Right lobe of liver (tissue), 6 donors: Measurements from ENCODE around the gene PPA1. TPM values are rescaled to one million over a fixed set of nuclear protein-coding genes. Genes with fewer than 3 reads are reported as not detected.
"Not testable (repeated sequence)": the region's sequence is repeated elsewhere in the genome, so short reads cannot be mapped to it uniquely, and the experiment has no call there.

Experiments used
- ATAC-seq, 4 donors: fragments of 200-7000 bp; cut with Tn5 transposase; one replicate each; pipeline ENCODE4 v1.9.1; 2020; ENCODE audit warnings: mild to moderate bottlenecking in 4 of 4, moderate library complexity in 4 of 4
- DNase-seq, 3 donors: peaks; one replicate each; pipeline ENCODE4 v3.0.0-alpha.2; 2020
- H3K27ac ChIP-seq, 3 donors: fragments of 200-600 bp; one replicate each; pipeline ENCODE4 v1.8.0; 2022
- H3K27me3 ChIP-seq, 2 donors: fragments of 200-600 bp; one replicate each; pipeline ENCODE4 v1.8.0; 2022
- H3K36me3 ChIP-seq, 4 donors: fragments of 200-600 bp; sonication (generic) in 1 of 4; one replicate each; pipeline versions ENCODE4 v1.5.1 to v1.8.0; 2017 to 2022; ENCODE audit warnings: control low read depth in 1 of 4
- H3K4me1 ChIP-seq, 4 donors: fragments of 200-600 bp; sonication (generic) in 1 of 4; one replicate each; pipeline versions ENCODE4 v1.5.1 to v1.8.0; 2017 to 2022; ENCODE audit warnings: control low read depth in 1 of 4
- H3K4me3 ChIP-seq, 3 donors: fragments of 200-600 bp; one replicate each; pipeline ENCODE4 v1.8.0; 2022
- H3K9me3 ChIP-seq, 4 donors: fragments of 200-600 bp; sonication (generic) in 1 of 4; one replicate each; pipeline versions ENCODE4 v1.5.1 to v1.8.0; 2017 to 2022; ENCODE audit warnings: control low read depth in 1 of 4
- POLR2A ChIP-seq: fragments of 450-650 bp; IDR thresholded peaks from one replicate; pipeline ENCODE4 v1.6.1; 2017; ENCODE audit warnings: antibody characterized with exemption, mild to moderate bottlenecking
- WGBS: methylation state at CpG from one replicate; pipeline ENCODE4 v1.1.6; 2018; ENCODE audit warnings: low coverage, low lambda C conversion rate; ENCODE audit not compliant: insufficient coverage; ENCODE audit errors: missing lambda C conversion rate; 5-methylcytosine and 5-hydroxymethylcytosine counted together
- intact Hi-C, 2 donors: fragments of 100-400 bp; cut with DNase I; formaldehyde crosslinking; loops; one replicate each; pipeline versions ENCODE4 v1.11.2 to v1.14.1; 2022
- total RNA-seq, 6 experiments: library from RNA; depleted of rRNA in 2 of 6; stranded (reverse); fragments of >200 nt in 2 of 6; fragmentation: NEBNext Ultra II Directional in 3 of 6; extraction: Animal tissue kit (Norgen Biotek cat#: 25700) in 3 of 6; gene quantifications; one replicate each; pipeline versions ENCODE4 v1.1.0 to v1.2.4, GENCODE V29; 2016 to 2023
- TF ChIP-seq, protein P1 (sequence below), 4 donors: fragments of 200-600 bp in 3 of 4; fragments of 450-650 bp in 1 of 4; IDR thresholded peaks; one replicate each; pipeline versions ENCODE4 v1.5.1 to v1.8.0; 2016 to 2022; ENCODE audit warnings: antibody characterized with exemption in 4 of 4, mild to moderate bottlenecking in 2 of 4
- donor health status: DM: no; HTN: yes; CAD: no.
- donor health status: DM: no; HTN: no; CAD: no.
- donor health status: DM: no; HTN: no; CAD: no.
- donor health status: DM: no; HTN: yes; CAD: no.
- donor health status: DM: no; HTN: yes; CAD: no.

Gene PPA1
- total RNA-seq, 6 experiments from 2014 or later = 64.8 to 133 (median 95.7) TPM

DNA sequence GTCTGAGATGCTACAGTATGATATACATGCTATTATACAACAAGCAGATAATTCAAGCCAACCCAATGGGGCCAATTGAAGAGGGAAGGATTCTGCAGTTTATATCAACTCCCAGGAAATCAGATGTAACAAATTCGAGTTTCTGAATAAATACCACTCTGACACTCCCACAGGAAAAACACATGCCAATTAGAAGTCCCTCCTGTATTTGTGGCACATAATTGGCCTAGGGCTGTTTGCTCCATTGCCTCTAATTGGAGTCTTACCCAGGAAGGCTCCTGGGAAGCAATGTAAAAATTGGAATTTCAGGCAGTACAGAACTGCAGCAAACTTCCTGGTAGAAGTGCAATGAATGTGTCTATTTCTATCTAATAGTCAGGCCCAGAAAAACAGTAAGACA lies 4.7 kb downstream of the PPA1 start:
- H3K4me3 ChIP-seq = no peak overlapping the region
- no peak for DNase-seq
- peaks cover 0 to 14% (median 3%) of the 10 kb centered on the region in 4 donors for H3K4me1 ChIP-seq
- H3K27ac ChIP-seq = no peak overlapping the region
- intact Hi-C loops = no loop called here
- TF ChIP-seq, protein P1, sequence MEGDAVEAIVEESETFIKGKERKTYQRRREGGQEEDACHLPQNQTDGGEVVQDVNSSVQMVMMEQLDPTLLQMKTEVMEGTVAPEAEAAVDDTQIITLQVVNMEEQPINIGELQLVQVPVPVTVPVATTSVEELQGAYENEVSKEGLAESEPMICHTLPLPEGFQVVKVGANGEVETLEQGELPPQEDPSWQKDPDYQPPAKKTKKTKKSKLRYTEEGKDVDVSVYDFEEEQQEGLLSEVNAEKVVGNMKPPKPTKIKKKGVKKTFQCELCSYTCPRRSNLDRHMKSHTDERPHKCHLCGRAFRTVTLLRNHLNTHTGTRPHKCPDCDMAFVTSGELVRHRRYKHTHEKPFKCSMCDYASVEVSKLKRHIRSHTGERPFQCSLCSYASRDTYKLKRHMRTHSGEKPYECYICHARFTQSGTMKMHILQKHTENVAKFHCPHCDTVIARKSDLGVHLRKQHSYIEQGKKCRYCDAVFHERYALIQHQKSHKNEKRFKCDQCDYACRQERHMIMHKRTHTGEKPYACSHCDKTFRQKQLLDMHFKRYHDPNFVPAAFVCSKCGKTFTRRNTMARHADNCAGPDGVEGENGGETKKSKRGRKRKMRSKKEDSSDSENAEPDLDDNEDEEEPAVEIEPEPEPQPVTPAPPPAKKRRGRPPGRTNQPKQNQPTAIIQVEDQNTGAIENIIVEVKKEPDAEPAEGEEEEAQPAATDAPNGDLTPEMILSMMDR (IDR thresholded peaks at IDR 0.05) = no peak
- no peak for TF ChIP-seq POLR2A
- H3K9me3 ChIP-seq = no peaks in the 10 kb centered on the region
- H3K27me3 ChIP-seq = no peaks in the 10 kb centered on the region
- ATAC-seq = no peak
- WGBS = 70% methylated on average over 1 of the region's 1 CpG
- peaks cover 0 to 14% (median 0%) of the 10 kb centered on the region in 4 donors for H3K36me3 ChIP-seq

DNA sequence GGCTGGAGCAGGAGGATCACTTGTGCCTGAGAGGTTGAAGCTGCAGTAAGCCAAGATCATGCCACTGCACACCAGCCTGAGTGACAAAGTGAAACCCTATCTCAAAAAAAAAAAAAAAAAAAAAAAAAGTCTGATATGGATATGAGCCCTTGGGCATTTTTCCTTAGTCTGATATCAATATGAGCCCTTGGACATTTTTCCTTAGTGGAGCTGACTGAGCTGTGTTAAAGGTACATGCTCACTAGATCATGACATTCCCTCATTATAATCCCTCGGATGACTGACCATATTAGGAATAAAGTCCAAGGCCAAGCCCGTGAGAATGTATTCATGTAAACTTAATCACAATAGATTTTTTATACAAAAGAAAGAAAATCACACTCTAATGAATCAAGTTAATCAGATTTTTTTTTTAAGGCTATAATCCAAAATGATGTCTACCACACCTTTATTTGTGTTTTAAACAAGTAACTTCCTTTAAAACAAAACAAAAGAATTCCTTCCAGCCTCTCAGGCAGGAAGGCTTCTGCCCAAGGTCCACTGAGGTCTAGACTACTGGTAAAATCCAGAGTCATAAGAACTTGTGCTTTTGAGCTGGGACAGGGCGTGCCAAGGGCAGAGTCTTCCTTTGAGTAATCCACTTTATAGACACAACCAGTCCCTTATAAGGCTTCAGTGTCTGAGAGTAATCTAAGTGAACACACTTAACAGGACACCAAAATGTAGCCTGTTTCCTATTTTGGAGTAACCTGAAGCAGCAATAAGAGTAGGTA lies 5.5 kb downstream of the PPA1 start:
- no peaks in the 10 kb centered on the region for H3K27me3 ChIP-seq
- WGBS = 49% methylated on average over 3 of the region's 3 CpGs
- peaks cover 0 to 14% (median 0%) of the 10 kb centered on the region in 4 donors for H3K36me3 ChIP-seq
- ATAC-seq = peak in 1 of 4 donors; percentile 11
- intact Hi-C loops = no loop called here
- peak overlapping the region in 1 of 3 donors; percentile 19 for H3K27ac ChIP-seq
- H3K9me3 ChIP-seq = no peaks in the 10 kb centered on the region
- no peak overlapping the region for H3K4me3 ChIP-seq
- no peak for TF ChIP-seq POLR2A
- peaks cover 0 to 17% (median 3%) of the 10 kb centered on the region in 4 donors for H3K4me1 ChIP-seq
- DNase-seq = no peak

DNA sequence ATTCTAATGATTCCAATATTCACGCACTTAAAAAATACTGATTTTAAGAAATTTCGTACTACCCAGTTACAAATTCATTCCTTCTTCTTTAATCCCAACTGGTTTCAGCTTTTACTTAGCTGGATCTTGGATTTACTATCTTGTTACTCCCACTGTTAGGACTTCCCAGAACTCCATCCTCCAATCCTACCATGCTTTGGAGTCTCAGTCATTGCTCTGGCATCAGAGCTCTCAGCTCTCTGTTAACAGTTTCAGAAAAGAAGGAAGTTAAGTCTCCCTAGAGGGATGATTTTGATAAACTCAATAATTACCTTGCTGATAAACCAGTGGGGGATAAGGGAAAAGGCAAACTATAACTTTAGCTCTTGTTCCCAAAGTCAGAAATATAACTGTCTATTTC lies 9.5 kb downstream of the PPA1 start:
- no peak for TF ChIP-seq POLR2A
- TF ChIP-seq, protein P1 (IDR thresholded peaks at IDR 0.05) = no peak
- Histone ChIP-seq H3K4me3 (no peak overlapping the region), H3K27me3 (no peaks in the 10 kb centered on the region), H3K9me3 (no peaks in the 10 kb centered on the region), H3K4me1 (peaks cover 0 to 31% (median 4%) of the 10 kb centered on the region in 4 donors), H3K27ac (no peak overlapping the region), H3K36me3 (peaks cover 0 to 3% (median 0%) of the 10 kb centered on the region in 4 donors)
- 89% methylated on average over 2 of the region's 2 CpGs for WGBS
- ATAC-seq (no peak), DNase-seq (no peak)
- intact Hi-C loops = loop anchor here in 1 of 2 donors (5.0 kb wide), 1 partner anchor 139 kb away; no protein-coding TSS in a partner anchor

DNA sequence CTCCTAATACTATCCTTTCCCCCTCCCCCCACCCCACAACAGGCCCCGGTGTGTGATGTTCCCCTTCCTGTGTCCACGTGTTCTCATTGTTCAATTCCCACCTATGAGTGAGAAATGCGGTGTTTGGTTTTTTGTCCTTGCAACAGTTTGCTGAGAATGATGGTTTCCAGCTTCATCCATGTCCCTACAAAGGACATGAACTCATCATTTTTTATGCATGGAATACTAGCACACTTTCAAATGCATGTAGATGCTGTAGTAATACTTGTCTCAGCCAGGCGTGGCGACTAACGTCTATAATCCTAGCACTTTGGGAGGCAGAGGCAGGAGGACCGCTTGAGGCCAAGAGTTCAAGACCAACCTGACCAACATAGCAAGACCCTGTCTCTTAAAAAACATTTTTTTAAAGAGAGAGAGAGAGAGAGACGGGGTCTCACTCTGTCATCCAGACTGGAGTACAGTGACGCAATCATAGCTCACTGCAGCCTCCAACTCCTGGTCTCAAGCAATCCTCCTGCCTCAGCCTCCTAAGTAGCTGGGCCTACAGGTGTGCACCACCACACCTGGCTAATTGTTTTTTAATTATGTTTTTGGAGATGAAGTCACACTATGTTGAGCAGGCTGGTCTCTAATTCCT lies 10.3 kb downstream of the PPA1 start:
- ATAC-seq, H3K4me3 ChIP-seq, H3K9me3 ChIP-seq, H3K36me3 ChIP-seq, H3K27me3 ChIP-seq, DNase-seq: not testable (repeated sequence)
- intact Hi-C loops = loop anchor here in 1 of 2 donors (5.0 kb wide), 1 partner anchor 139 kb away; no protein-coding TSS in a partner anchor
- peaks cover 0 to 24% (median 4%) of the 10 kb centered on the region in 4 donors for H3K4me1 ChIP-seq
- 67% methylated on average over 9 of the region's 9 CpGs for WGBS
- peak overlapping the region in 1 of 3 donors; percentile 15 for H3K27ac ChIP-seq

DNA sequence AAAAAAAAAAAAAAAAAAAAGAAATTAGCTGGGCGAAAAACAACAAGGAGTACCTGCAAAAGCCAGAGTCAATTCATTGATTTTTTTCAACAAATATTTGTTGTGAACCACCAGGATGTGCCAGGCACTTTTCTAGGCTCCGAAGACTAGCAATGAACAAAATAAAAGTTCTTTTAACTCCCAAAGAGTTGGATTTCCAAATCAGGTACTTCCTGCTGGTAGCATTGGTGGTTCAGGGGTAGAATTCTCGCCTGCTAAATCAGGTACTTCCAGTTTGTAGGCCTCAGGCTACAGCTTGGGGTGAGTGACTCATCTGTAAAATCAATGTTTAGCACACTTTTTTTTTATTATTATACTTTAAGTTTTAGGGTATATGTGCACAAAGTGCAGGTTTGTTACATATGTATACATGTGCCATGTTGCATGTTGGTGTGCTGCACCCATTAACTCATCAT lies 10.9 kb downstream of the PPA1 start:
- no peaks in the 10 kb centered on the region for H3K27me3 ChIP-seq
- peaks cover 0 to 12% (median 4%) of the 10 kb centered on the region in 4 donors for H3K36me3 ChIP-seq
- DNase-seq = no peak
- H3K4me3 ChIP-seq = no peak overlapping the region
- TF ChIP-seq, protein P1 (IDR thresholded peaks at IDR 0.05) = no peak
- no peak for TF ChIP-seq POLR2A
- peak overlapping the region in 2 of 3 donors; percentile 0 to 15 for H3K27ac ChIP-seq
- intact Hi-C loops = loop anchor here in 1 of 2 donors (5.0 kb wide), 1 partner anchor 140 kb away; no protein-coding TSS in a partner anchor
- peak; percentile 74 to 83 (median 76) for ATAC-seq
- no peaks in the 10 kb centered on the region for H3K9me3 ChIP-seq
- 47% methylated on average over 3 of the region's 3 CpGs for WGBS
- H3K4me1 ChIP-seq = peaks cover 0 to 19% (median 4%) of the 10 kb centered on the region in 4 donors
